Endothelial cell of umbilical vein (primary cell): ENCODE measurements around the gene GLRA1. TPM values are rescaled to one million over a fixed set of nuclear protein-coding genes. Genes with fewer than 3 reads are reported as not detected.

ENCODE experiments used
- BruUV-seq: library from RNA; stranded (reverse); fragments of 400-500 nt; replicated peaks from 2 replicates; lab custom pipeline; 2021; lab: Mats Ljungman, UMichigan
- CTCF ChIA-PET: fragments of 300-600, 350-600 bp; sonication (Branson Sonifier 250); formaldehyde crosslinking; loops from one replicate; lab custom pipeline; 2021; ENCODE audit warnings: antibody characterized with exemption, inconsistent platforms; lab: Charles Lee
- POLR2A ChIA-PET: fragments of 300-600, 350-600 bp; sonication (Branson Sonifier 250); formaldehyde crosslinking; loops from one replicate; lab custom pipeline; 2021; ENCODE audit warnings: antibody characterized with exemption, inconsistent platforms; lab: Charles Lee
- DNase-seq: peaks from one replicate; pipeline ENCODE4 v3.0.0-alpha.2; 2011; ENCODE audit warnings: low read depth, low spot score
- FAIRE-seq: peaks from 2 replicates; lab custom pipeline; 2011; peaks lifted over from hg19 to GRCh38; lab: Jason Lieb, UNC
- H2AFZ ChIP-seq: 2 replicates; pipeline ENCODE4 v1.6.0; 2012; ENCODE audit warnings: low read depth, low read length, control low read depth, inconsistent platforms
- H3K27ac ChIP-seq: 2 replicates; pipeline ENCODE4 v1.5.1; 2011; ENCODE audit warnings: low read depth, mild to moderate bottlenecking, control low read depth, low read length, moderate library complexity; ENCODE audit not compliant: insufficient read depth
- H3K27me3 ChIP-seq, 2 experiments: 2 replicates each; pipeline versions ENCODE4 v1.6.0 to v1.6.1; 2011; ENCODE audit warnings: low read length in 2 of 2, mixed read lengths in 1 of 2; ENCODE audit not compliant: control insufficient read depth in 2 of 2, insufficient read depth in 2 of 2
- H3K36me3 ChIP-seq, 2 experiments: 2 replicates in 1 of 2; 3 replicates in 1 of 2; pipeline ENCODE4 v1.5.1; 2011; ENCODE audit warnings: low read length in 2 of 2, mild to moderate bottlenecking in 1 of 2, moderate library complexity in 1 of 2; ENCODE audit not compliant: control insufficient read depth in 2 of 2, insufficient read depth in 2 of 2; ENCODE audit errors: extremely low read depth in 1 of 2
- H3K4me1 ChIP-seq: 3 replicates; pipeline ENCODE4 v1.5.1; 2011; ENCODE audit warnings: mild to moderate bottlenecking, low read length; ENCODE audit not compliant: control insufficient read depth, insufficient read depth; ENCODE audit errors: extremely low read depth
- H3K4me2 ChIP-seq: 2 replicates; pipeline ENCODE4 v1.6.1; 2011; ENCODE audit warnings: low read length, control low read depth, mixed read lengths; ENCODE audit not compliant: insufficient read depth
- H3K4me3 ChIP-seq, 3 experiments: fragments of 200-600 bp in 1 of 3; sonication (generic), shearing (Covaris generic) in 1 of 3; replicated peaks in 1 of 3; 2 replicates each; pipeline ENCODE4 v1.5.1; 2011 to 2016; ENCODE audit warnings: control low read depth in 3 of 3, low read length in 3 of 3, mild to moderate bottlenecking in 2 of 3, inconsistent platforms in 1 of 3, low read depth in 1 of 3, moderate library complexity in 1 of 3; ENCODE audit not compliant: insufficient read depth in 1 of 3
- H3K79me2 ChIP-seq: 2 replicates; pipeline ENCODE4 v1.6.0; 2012; ENCODE audit warnings: low read length, inconsistent platforms; ENCODE audit not compliant: control insufficient read depth, insufficient read depth
- H3K9ac ChIP-seq: replicated peaks from 2 replicates; pipeline ENCODE3; 2011; ENCODE audit warnings: low read length, control low read depth; ENCODE audit not compliant: insufficient read depth; ENCODE audit errors: extremely low read depth
- H3K9me1 ChIP-seq: replicated peaks from 3 replicates; pipeline ENCODE4 v1.6.0; 2011; ENCODE audit warnings: mild to moderate bottlenecking, low read length; ENCODE audit not compliant: control insufficient read depth, insufficient read depth; ENCODE audit errors: extremely low read depth
- H3K9me3 ChIP-seq: replicated peaks from 2 replicates; pipeline ENCODE4 v1.5.1; 2012; ENCODE audit warnings: low read length, inconsistent platforms; ENCODE audit not compliant: control insufficient read depth, insufficient read depth
- H4K20me1 ChIP-seq: replicated peaks from 2 replicates; pipeline ENCODE3; 2011; ENCODE audit warnings: mild to moderate bottlenecking, low read length; ENCODE audit not compliant: control insufficient read depth, insufficient read depth; ENCODE audit errors: extremely low read depth
- CTCF ChIP-seq, 2 donors: IDR thresholded peaks; 1 replicate in 1 of 2; 2 replicates in 1 of 2; pipeline ENCODE4 v1.5.1; 2011; ENCODE audit warnings: low read length in 2 of 2, mild to moderate bottlenecking in 2 of 2, moderate library complexity in 2 of 2, control low read depth in 1 of 2, inconsistent platforms in 1 of 2, low read depth in 1 of 2; ENCODE audit not compliant: insufficient read depth in 1 of 2; ENCODE audit errors: extremely low read depth in 1 of 2
- EZH2 ChIP-seq: IDR thresholded peaks from 2 replicates; pipeline ENCODE4 v1.6.1; 2012; ENCODE audit warnings: borderline replicate concordance, low read depth, mild to moderate bottlenecking, moderate library complexity, low read length, inconsistent platforms; ENCODE audit not compliant: severe bottlenecking
- FOS ChIP-seq: IDR thresholded peaks from 2 replicates; pipeline ENCODE4 v1.6.1; 2011; ENCODE audit warnings: mild to moderate bottlenecking, low read length, moderate library complexity, borderline replicate concordance; ENCODE audit not compliant: insufficient read depth
- GATA2 ChIP-seq: IDR thresholded peaks from 2 replicates; pipeline ENCODE4 v1.7.0; 2011; ENCODE audit warnings: low read depth, mild to moderate bottlenecking, moderate library complexity, mixed read lengths, low read length; ENCODE audit not compliant: insufficient read length, insufficient read depth
- JUN ChIP-seq: IDR thresholded peaks from 2 replicates; pipeline ENCODE4 v1.6.1; 2011; ENCODE audit warnings: borderline replicate concordance, low read depth; ENCODE audit not compliant: insufficient read length, insufficient read depth
- MAX ChIP-seq: IDR thresholded peaks from 2 replicates; pipeline ENCODE4 v1.6.1; 2011; ENCODE audit not compliant: insufficient read depth, insufficient read length
- MYC ChIP-seq: IDR thresholded peaks from one replicate; pipeline ENCODE4 v1.6.1; 2011; ENCODE audit warnings: mild to moderate bottlenecking, low read depth, low read length
- POLR2A ChIP-seq: IDR thresholded peaks from 2 replicates; pipeline ENCODE4 v1.6.1; 2012; ENCODE audit warnings: low read depth, mild to moderate bottlenecking, control low read depth, low read length
- POLR2AphosphoS5 ChIP-seq: IDR thresholded peaks from 2 replicates; pipeline ENCODE4 v1.6.1; 2012; ENCODE audit warnings: low read depth, mild to moderate bottlenecking, control low read depth, low read length, moderate library complexity; ENCODE audit not compliant: insufficient read depth
- dilution Hi-C: fragments of 300-500 bp; cut with MboI; formaldehyde crosslinking; loops from one replicate; pipeline ENCODE4 v1.15.0; 2019; ENCODE audit warnings: low sequenced_read_pairs; ENCODE audit not compliant: extremely low pct_ligation_motif_present
- intact Hi-C: fragments of 100-400 bp; cut with micrococcal nuclease; formaldehyde crosslinking; loops from one replicate; pipeline ENCODE4 v1.10.0; 2022
- polyA plus RNA-seq, 4 experiments: library from polyadenylated mRNA; depleted of rRNA in 3 of 4; stranded (reverse) in 3 of 4; unstranded in 1 of 4; fragments of >200 nt; gene quantifications; 2 replicates each; pipeline versions ENCODE4 v1.2.1 to v1.2.3, GENCODE V29; 2011 to 2012; ENCODE audit warnings: missing spikeins in 1 of 4
- total RNA-seq: library from RNA; stranded (reverse); gene quantifications from 2 replicates; pipeline ENCODE4 v1.2.3, GENCODE V29; 2021

The GLRA1 gene
- total and polyA plus RNA-seq, 2 donors (not counting 3 experiments of a cell fraction or from before 2014, with no cell fraction given): not detected

- intact Hi-C loops: no loop called here
- Histone ChIP-seq H3K4me3 (no peak overlapping the region), H3K9me1 (no peaks in the 10 kb centered on the region), H3K9me3 (no peaks in the 10 kb centered on the region), H3K9ac (no peak overlapping the region), H3K4me1 (no peaks in the 10 kb centered on the region), H4K20me1 (no peaks in the 10 kb centered on the region), H3K27ac (no peak overlapping the region), H3K27me3 (no peaks in the 10 kb centered on the region), H3K4me2 (no peak overlapping the region), H3K36me3 (no peaks in the 10 kb centered on the region), H2AFZ (no peak overlapping the region), H3K79me2 (no peaks in the 10 kb centered on the region)
- BruUV-seq: no TSS peak
- POLR2A ChIA-PET: no interaction called here
- dilution Hi-C loops: no loop called here
- FAIRE-seq: no peak
- CTCF ChIA-PET: no interaction called here
- DNase-seq: no peak
- TF ChIP-seq POLR2AphosphoS5 (no peak), MAX (no peak), JUN (no peak), EZH2 (no peak), GATA2 (no peak), POLR2A (no peak)
These were observed 42.9 kb downstream of the GLRA1 start for GRCh38 chr5:151881621-151882225.

- DNase-seq: no peak
- H3K9me3 ChIP-seq: no peaks in the 10 kb centered on the region
- BruUV-seq: no TSS peak
These were observed 44.3 kb downstream of the GLRA1 start for GRCh38 chr5:151880324-151880723.

More at GRCh38 chr5:151880324-151880723, 44.3 kb downstream of the GLRA1 start:
- H3K4me1 ChIP-seq: no peaks in the 10 kb centered on the region
- no peak overlapping the region for H3K4me2 ChIP-seq
- H3K79me2 ChIP-seq: no peaks in the 10 kb centered on the region
- no peaks in the 10 kb centered on the region for H3K9me1 ChIP-seq
- H3K36me3 ChIP-seq: no peaks in the 10 kb centered on the region
- no peaks in the 10 kb centered on the region for H4K20me1 ChIP-seq
- intact Hi-C loops (no loop called here), dilution Hi-C loops (no loop called here)
- H3K4me3 ChIP-seq: no peak overlapping the region
- no peak overlapping the region for H3K9ac ChIP-seq
- H3K27me3 ChIP-seq: no peaks in the 10 kb centered on the region
- TF ChIP-seq FOS: no peak
- no peak for TF ChIP-seq POLR2AphosphoS5
- no peak for TF ChIP-seq GATA2
- TF ChIP-seq MAX: no peak
- TF ChIP-seq JUN: no peak
- TF ChIP-seq CTCF (IDR thresholded peaks at IDR 0.05; ENCODE audit: extremely low read depth in 1 of 2, insufficient read depth in 1 of 2, low read depth in 1 of 2, low read length in 2 of 2): no peak
- TF ChIP-seq EZH2: no peak
- no peak for TF ChIP-seq POLR2A
- no peak for TF ChIP-seq MYC
- no peak overlapping the region for H3K27ac ChIP-seq
- H2AFZ ChIP-seq: no peak overlapping the region
- CTCF ChIA-PET: no interaction called here
- FAIRE-seq: no peak
- POLR2A ChIA-PET: no interaction called here
